ENCODE data around the gene NR3C1.

The NR3C1 gene

GRCh38 chr5:143379606-143380005, 23.9 kb downstream of the NR3C1 start:
- no peak for TF ChIP-seq CTCF (IDR thresholded peaks at IDR 0.05; ENCODE audit: poor library complexity, severe bottlenecking)
- Histone ChIP-seq H3K4me3 (ENCODE audit: severe bottlenecking) (no peak overlapping the region), H3K27me3 (ENCODE audit: insufficient read depth, poor library complexity, severe bottlenecking) (no peaks in the 10 kb centered on the region), H3K4me1 (ENCODE audit: insufficient read depth, poor library complexity, severe bottlenecking) (peaks cover 19% of the 10 kb centered on the region), H3K36me3 (ENCODE audit: low read depth) (peaks cover 13% of the 10 kb centered on the region), H3K27ac (ENCODE audit: poor library complexity, severe bottlenecking) (no peak overlapping the region), H3K9me3 (ENCODE audit: severe bottlenecking) (no peaks in the 10 kb centered on the region)
- DNase-seq (ENCODE audit: low spot score) (no peak), ATAC-seq (ENCODE audit: low read depth) (no peak)

GRCh38 chr5:143376911-143377813, 26.3 kb downstream of the NR3C1 start:
- DNase-seq (ENCODE audit: low spot score) (peak; percentile 77), ATAC-seq (ENCODE audit: low read depth) (peak; percentile 95)
- no peak overlapping the region for H3K4me3 ChIP-seq (ENCODE audit: severe bottlenecking)
- H3K9me3 ChIP-seq (ENCODE audit: severe bottlenecking), result no peaks in the 10 kb centered on the region
- TF ChIP-seq CTCF (IDR thresholded peaks at IDR 0.05; ENCODE audit: poor library complexity, severe bottlenecking), result no peak
- peaks cover 25% of the 10 kb centered on the region for H3K4me1 ChIP-seq (ENCODE audit: insufficient read depth, poor library complexity, severe bottlenecking)
- H3K27ac ChIP-seq (ENCODE audit: poor library complexity, severe bottlenecking), result peak overlapping the region; percentile 85
- H3K36me3 ChIP-seq (ENCODE audit: low read depth), result no peaks in the 10 kb centered on the region
- H3K27me3 ChIP-seq (ENCODE audit: insufficient read depth, poor library complexity, severe bottlenecking), result no peaks in the 10 kb centered on the region

- Histone ChIP-seq H3K36me3 (ENCODE audit: low read depth) (0 out of 2 replicates have a peak, but pooled peaks cover 2% of the 10 kb centered on the region), H3K27me3 (ENCODE audit: insufficient read depth, poor library complexity, severe bottlenecking) (no peaks in the 10 kb centered on the region), H3K4me3 (ENCODE audit: severe bottlenecking) (no peak overlapping the region), H3K9me3 (ENCODE audit: severe bottlenecking) (no peaks in the 10 kb centered on the region), H3K27ac (ENCODE audit: poor library complexity, severe bottlenecking) (peak overlapping the region; percentile 85), H3K4me1 (ENCODE audit: insufficient read depth, poor library complexity, severe bottlenecking) (peaks cover 30% of the 10 kb centered on the region)
- no peak for TF ChIP-seq CTCF (IDR thresholded peaks at IDR 0.05; ENCODE audit: poor library complexity, severe bottlenecking)
- no peak for DNase-seq (ENCODE audit: low spot score)
- ATAC-seq (ENCODE audit: low read depth), result no peak
Observed at GRCh38 chr5:143376195-143376779, 27.2 kb downstream of the NR3C1 start.

GRCh38 chr5:143374496-143375217, 28.8 kb downstream of the NR3C1 start:
- Histone ChIP-seq H3K27ac (ENCODE audit: poor library complexity, severe bottlenecking) (no peak overlapping the region), H3K9me3 (ENCODE audit: severe bottlenecking) (no peaks in the 10 kb centered on the region), H3K36me3 (ENCODE audit: low read depth) (0 out of 2 replicates have a peak, but pooled peaks cover 11% of the 10 kb centered on the region), H3K27me3 (ENCODE audit: insufficient read depth, poor library complexity, severe bottlenecking) (no peaks in the 10 kb centered on the region), H3K4me1 (ENCODE audit: insufficient read depth, poor library complexity, severe bottlenecking) (peaks cover 30% of the 10 kb centered on the region), H3K4me3 (ENCODE audit: severe bottlenecking) (no peak overlapping the region)
- ATAC-seq (ENCODE audit: low read depth), result no peak
- no peak for TF ChIP-seq CTCF (IDR thresholded peaks at IDR 0.05; ENCODE audit: poor library complexity, severe bottlenecking)
- DNase-seq (ENCODE audit: low spot score), result no peak
